NCI-H2171 (cell line): Measurements from ENCODE around the gene GXYLT2.
A peak's percentile ranks its signal among the peaks of the same experiment; 100 is the strongest.

Source experiments
- DNase-seq: peaks from one replicate; lab custom pipeline; 2025; lab: John Stamatoyannopoulos, UW

GXYLT2 gene

GRCh38 chr3:72932416-72932815, 44.6 kb downstream of the GXYLT2 start:
- DNase-seq: no peak

- peak; percentile 79 for DNase-seq
Observed at GRCh38 chr3:72938471-72939265, 50.8 kb downstream of the GXYLT2 start.

GRCh38 chr3:72941245-72941644, 53.4 kb downstream of the GXYLT2 start:
- no peak for DNase-seq

GRCh38 chr3:72942427-72942826, 54.6 kb downstream of the GXYLT2 start:
- DNase-seq: no peak

- DNase-seq: no peak
Observed at GRCh38 chr3:72944696-72945095, 56.9 kb downstream of the GXYLT2 start.

GRCh38 chr3:72947715-72948490, 60.1 kb downstream of the GXYLT2 start:
- DNase-seq: no peak

GRCh38 chr3:72949016-72949415, 61.2 kb downstream of the GXYLT2 start:
- DNase-seq: no peak

- no peak for DNase-seq
Observed at GRCh38 chr3:72950372-72950771, 62.5 kb downstream of the GXYLT2 start.

- no peak for DNase-seq
Observed at GRCh38 chr3:72950801-72951200, 63.0 kb downstream of the GXYLT2 start.

- DNase-seq: no peak
Observed at GRCh38 chr3:72951259-72951722, 63.4 kb downstream of the GXYLT2 start.

- no peak for DNase-seq
Observed at GRCh38 chr3:72953325-72953956, 65.6 kb downstream of the GXYLT2 start.

GRCh38 chr3:72957297-72957696, 69.5 kb downstream of the GXYLT2 start:
- DNase-seq: no peak

- DNase-seq: no peak
Observed at GRCh38 chr3:72959336-72959735, 71.5 kb downstream of the GXYLT2 start.

GRCh38 chr3:72960812-72961518, 73.1 kb downstream of the GXYLT2 start:
- no peak for DNase-seq

- no peak for DNase-seq
Observed at GRCh38 chr3:72961752-72962151, 73.9 kb downstream of the GXYLT2 start.

GRCh38 chr3:72962317-72962716, 74.5 kb downstream of the GXYLT2 start:
- no peak for DNase-seq

GRCh38 chr3:72964633-72965032, 76.8 kb downstream of the GXYLT2 start:
- DNase-seq: no peak

- DNase-seq: no peak
Observed at GRCh38 chr3:72968266-72968664, 80.4 kb downstream of the GXYLT2 start.

GRCh38 chr3:72969766-72970165, 81.9 kb downstream of the GXYLT2 start:
- DNase-seq: no peak

- DNase-seq: no peak
Observed at GRCh38 chr3:72970942-72971341, 83.1 kb downstream of the GXYLT2 start.

- no peak for DNase-seq
Observed at GRCh38 chr3:72972706-72973030, 84.8 kb downstream of the GXYLT2 start.

- no peak for DNase-seq
Observed at GRCh38 chr3:72973031-72973723, 85.3 kb downstream of the GXYLT2 start.
